ENCODE measurements around the gene MDP1.

Gene MDP1

DNA sequence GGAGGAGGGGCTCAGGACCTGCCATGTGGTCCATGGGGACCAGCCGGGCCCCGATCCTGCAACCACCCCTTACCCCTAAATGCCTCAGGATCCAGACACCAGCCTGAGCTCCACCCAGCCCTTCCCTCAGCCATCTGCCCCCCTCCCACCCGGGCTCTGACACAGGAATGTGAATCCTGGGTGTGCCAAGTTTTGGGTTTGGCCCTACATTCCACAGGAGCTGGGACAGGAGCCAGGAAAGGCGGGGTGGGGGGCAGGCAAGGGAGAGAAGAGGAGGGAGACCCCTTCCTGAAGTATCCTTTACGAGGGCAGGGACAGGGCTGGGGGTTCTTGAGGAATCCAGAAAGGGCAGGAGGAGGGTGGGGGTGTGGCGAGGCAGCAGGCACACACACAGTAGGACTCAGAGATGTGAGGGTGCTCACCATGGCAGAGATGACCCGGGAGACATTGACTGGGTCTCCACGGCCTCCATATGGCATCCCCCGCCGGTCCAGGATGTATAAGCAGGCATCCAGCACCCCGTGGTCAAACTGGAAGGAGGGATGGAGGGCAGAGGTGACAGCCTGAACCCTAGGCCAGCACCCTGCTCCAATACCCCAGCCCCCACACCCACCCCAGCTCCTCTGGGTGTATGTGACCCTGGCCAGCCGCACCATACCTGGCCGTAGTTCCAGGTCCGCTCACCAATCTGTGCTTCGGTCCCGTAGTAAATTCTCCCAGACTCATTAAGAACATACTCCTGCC lies 43.6 kb upstream of the MDP1 start:
- H3K9ac ChIP-seq, result no peak overlapping the region
- no peaks in the 10 kb centered on the region for H3K4me1 ChIP-seq
- H4K20me1 ChIP-seq, result no peaks in the 10 kb centered on the region
- peaks cover 8% of the 10 kb centered on the region; the same call in 1 of the 2 replicates for H3K36me3 ChIP-seq
- H3K27ac ChIP-seq, result no peak overlapping the region
- H3K4me2 ChIP-seq, result no peak overlapping the region
- H3K9me3 ChIP-seq, result no peaks in the 10 kb centered on the region
- no peak overlapping the region for H3K4me3 ChIP-seq
- no peaks in the 10 kb centered on the region for H3K27me3 ChIP-seq
- no peak for TF ChIP-seq Cebpa-rat (IDR thresholded peaks at IDR 0.05)

GRCh38 chr14:24258548-24259265 lies 42.8 kb upstream of the MDP1 start:
- H3K36me3 ChIP-seq, result peaks cover 13% of the 10 kb centered on the region; the same call in 1 of the 2 replicates
- no peaks in the 10 kb centered on the region for H4K20me1 ChIP-seq
- no peaks in the 10 kb centered on the region for H3K9me3 ChIP-seq
- no peak overlapping the region for H3K4me2 ChIP-seq
- H3K4me1 ChIP-seq, result no peaks in the 10 kb centered on the region
- H3K27me3 ChIP-seq, result no peaks in the 10 kb centered on the region
- no peak overlapping the region for H3K4me3 ChIP-seq
- no peak overlapping the region for H3K27ac ChIP-seq
- H3K9ac ChIP-seq, result no peak overlapping the region
- TF ChIP-seq Cebpa-rat (IDR thresholded peaks at IDR 0.05), result no peak

DNA sequence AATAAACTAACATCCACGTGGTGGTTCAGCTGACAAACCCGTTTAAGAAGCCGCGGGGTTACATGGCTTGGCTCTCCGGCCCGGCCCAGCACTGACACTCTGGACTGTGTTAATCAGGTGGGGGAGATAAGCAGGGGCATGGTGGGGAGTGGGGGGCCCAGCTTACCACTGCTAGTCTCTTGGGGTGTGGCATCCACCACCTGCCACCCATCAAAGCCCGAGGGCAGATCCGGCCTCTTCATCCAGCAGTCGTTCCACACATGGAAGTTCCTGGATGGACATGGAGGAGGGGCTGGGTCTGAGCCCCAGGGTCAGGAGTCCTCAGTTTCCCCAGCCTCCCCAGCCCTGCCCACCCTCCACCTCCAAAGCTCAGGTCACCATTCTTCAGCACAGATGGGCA lies 42.3 kb upstream of the MDP1 start:
- no peak overlapping the region for H3K9ac ChIP-seq
- peaks cover 13% of the 10 kb centered on the region; the same call in 1 of the 2 replicates for H3K36me3 ChIP-seq
- no peaks in the 10 kb centered on the region for H3K4me1 ChIP-seq
- H3K27ac ChIP-seq, result no peak overlapping the region
- H3K27me3 ChIP-seq, result no peaks in the 10 kb centered on the region
- TF ChIP-seq Cebpa-rat (IDR thresholded peaks at IDR 0.05), result no peak
- no peak overlapping the region for H3K4me3 ChIP-seq
- H4K20me1 ChIP-seq, result no peaks in the 10 kb centered on the region
- H3K9me3 ChIP-seq, result no peaks in the 10 kb centered on the region
- no peak overlapping the region for H3K4me2 ChIP-seq

DNA sequence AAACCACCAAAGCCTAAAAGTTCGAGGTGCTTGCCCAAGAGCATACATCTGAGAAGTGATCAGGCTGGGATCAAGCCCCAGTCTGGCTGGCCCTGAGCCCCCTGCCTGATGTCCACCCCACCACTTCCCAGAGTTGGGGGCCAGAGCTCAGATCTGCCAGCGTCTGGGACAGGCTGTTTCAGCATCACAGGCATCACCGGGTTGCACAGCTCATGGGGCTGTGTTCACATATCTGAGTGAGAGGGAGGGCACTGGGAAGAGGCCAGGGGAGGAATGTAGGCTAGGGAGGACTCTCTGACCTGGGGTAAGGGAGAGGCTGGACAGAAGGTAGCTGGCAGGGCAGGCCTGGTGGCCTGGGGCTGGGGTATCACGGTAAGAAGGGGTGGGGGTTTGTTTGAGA lies 41.1 kb upstream of the MDP1 start:
- Histone ChIP-seq H3K27ac (no peak overlapping the region), H3K9me3 (no peaks in the 10 kb centered on the region), H3K4me2 (no peak overlapping the region), H3K9ac (no peak overlapping the region), H3K4me1 (no peaks in the 10 kb centered on the region), H3K27me3 (no peaks in the 10 kb centered on the region), H4K20me1 (no peaks in the 10 kb centered on the region), H3K36me3 (peaks cover 17% of the 10 kb centered on the region; the same call in 1 of the 2 replicates), H3K4me3 (no peak overlapping the region)
- no peak for TF ChIP-seq Cebpa-rat (IDR thresholded peaks at IDR 0.05)

GRCh38 chr14:24255931-24256711 lies 40.3 kb upstream of the MDP1 start:
- Histone ChIP-seq H3K9ac (no peak overlapping the region), H3K27ac (no peak overlapping the region), H3K4me3 (no peak overlapping the region), H3K9me3 (no peaks in the 10 kb centered on the region), H3K27me3 (no peaks in the 10 kb centered on the region), H3K36me3 (peaks cover 17% of the 10 kb centered on the region; the same call in 1 of the 2 replicates), H3K4me1 (no peaks in the 10 kb centered on the region), H3K4me2 (no peak overlapping the region), H4K20me1 (no peaks in the 10 kb centered on the region)
- TF ChIP-seq Cebpa-rat (IDR thresholded peaks at IDR 0.05), result no peak

- Histone ChIP-seq H3K9ac (no peak overlapping the region), H4K20me1 (no peaks in the 10 kb centered on the region), H3K4me3 (no peak overlapping the region), H3K9me3 (no peaks in the 10 kb centered on the region), H3K4me1 (peaks cover 6% of the 10 kb centered on the region), H3K27ac (no peak overlapping the region), H3K4me2 (no peak overlapping the region), H3K27me3 (no peaks in the 10 kb centered on the region), H3K36me3 (peaks cover 17% of the 10 kb centered on the region; the same call in 1 of the 2 replicates)
- no peak for TF ChIP-seq Cebpa-rat (IDR thresholded peaks at IDR 0.05)
Observed at GRCh38 chr14:24255438-24255837, 39.6 kb upstream of the MDP1 start.

- Histone ChIP-seq H3K27ac (no peak overlapping the region), H3K36me3 (peaks cover 17% of the 10 kb centered on the region; the same call in 1 of the 2 replicates), H3K9ac (no peak overlapping the region), H3K4me1 (peaks cover 11% of the 10 kb centered on the region), H3K4me3 (no peak overlapping the region), H3K9me3 (no peaks in the 10 kb centered on the region), H3K27me3 (no peaks in the 10 kb centered on the region), H4K20me1 (no peaks in the 10 kb centered on the region), H3K4me2 (no peak overlapping the region)
- no peak for TF ChIP-seq Cebpa-rat (IDR thresholded peaks at IDR 0.05)
Observed at GRCh38 chr14:24254630-24255392, 38.9 kb upstream of the MDP1 start.

DNA sequence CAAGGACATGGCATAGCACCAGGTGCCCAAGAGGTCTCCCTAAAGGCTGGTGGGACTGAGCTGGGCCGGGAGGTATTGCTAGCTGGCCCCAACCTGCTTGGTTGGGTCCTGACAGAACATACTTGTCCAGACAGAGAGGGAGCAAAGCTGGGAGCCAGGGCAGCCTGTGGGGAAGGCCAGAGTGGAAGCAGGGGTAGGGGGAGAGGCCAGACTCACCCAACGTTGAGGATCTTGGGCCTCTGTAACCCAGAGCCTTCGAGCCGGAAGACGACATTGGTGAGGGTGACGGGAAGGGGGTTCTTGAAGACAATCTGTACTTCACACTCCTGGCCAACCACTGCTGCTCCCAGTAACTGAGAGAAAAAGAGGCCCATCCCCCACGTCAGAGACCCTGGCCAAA lies 38.1 kb upstream of the MDP1 start:
- H3K9me3 ChIP-seq, result no peaks in the 10 kb centered on the region
- no peak for TF ChIP-seq Cebpa-rat (IDR thresholded peaks at IDR 0.05)
- no peak overlapping the region for H3K27ac ChIP-seq
- H3K27me3 ChIP-seq, result no peaks in the 10 kb centered on the region
- peaks cover 17% of the 10 kb centered on the region; the same call in 1 of the 2 replicates for H3K36me3 ChIP-seq
- peaks cover 11% of the 10 kb centered on the region for H3K4me1 ChIP-seq
- no peak overlapping the region for H3K4me2 ChIP-seq
- H3K4me3 ChIP-seq, result no peak overlapping the region
- no peak overlapping the region for H3K9ac ChIP-seq
- H4K20me1 ChIP-seq, result no peaks in the 10 kb centered on the region
